Vagina (tissue), 2 donors: Measurements from ENCODE around the gene DDHD1. TPM values are rescaled to one million over a fixed set of nuclear protein-coding genes. Genes with fewer than 3 reads are reported as not detected.

Experiments used
- DNase-seq, 2 donors: peaks; one replicate each; pipeline ENCODE4 v3.0.0-alpha.2; 2017; ENCODE audit errors: extremely low spot score in 2 of 2
- H3K27ac ChIP-seq: fragments of 200-600 bp; sonication (generic); one replicate; pipeline ENCODE4 v1.5.1; 2019
- H3K27me3 ChIP-seq: fragments of 200-600 bp; sonication (generic); one replicate; pipeline ENCODE4 v1.5.1; 2019
- H3K36me3 ChIP-seq, 2 donors: fragments of 200-600 bp; sonication (generic); one replicate each; pipeline ENCODE4 v1.5.1; 2017 to 2019
- H3K4me1 ChIP-seq: fragments of 200-600 bp; sonication (generic); one replicate; pipeline ENCODE4 v1.5.1; 2019
- H3K4me3 ChIP-seq, 2 donors: fragments of 200-600 bp; sonication (generic); 1 replicate in 1 of 2; 2 replicates in 1 of 2; pipeline ENCODE4 v1.5.1; 2016 to 2019
- H3K9me3 ChIP-seq: fragments of 200-600 bp; sonication (generic); one replicate; pipeline ENCODE4 v1.5.1; 2019
- POLR2A ChIP-seq, 2 donors: fragments of 450-650 bp; IDR thresholded peaks; one replicate each; pipeline ENCODE4 v1.6.1; 2017; ENCODE audit warnings: antibody characterized with exemption in 2 of 2, mild to moderate bottlenecking in 2 of 2, moderate library complexity in 2 of 2
- POLR2AphosphoS5 ChIP-seq, 2 donors: sonication (generic); formaldehyde crosslinking; IDR thresholded peaks; one replicate each; pipeline ENCODE4 v1.9.0; 2017; ENCODE audit warnings: antibody characterized with exemption in 2 of 2, mild to moderate bottlenecking in 2 of 2, low read depth in 1 of 2; ENCODE audit not compliant: insufficient read depth in 1 of 2
- intact Hi-C: fragments of 100-400 bp; cut with DNase I; formaldehyde crosslinking; loops from one replicate; pipeline ENCODE4 v1.15.1; 2023
- total RNA-seq: library from RNA; depleted of rRNA; stranded (reverse); fragments of >200 nt; gene quantifications from one replicate; pipeline ENCODE4 v1.2.3, GENCODE V29; 2016
- TF ChIP-seq, protein P1 (sequence below), 3 experiments: fragments of 450-650 bp in 2 of 3; fragments of 200-600 bp in 1 of 3; sonication (generic) in 1 of 3; IDR thresholded peaks; one replicate each; pipeline ENCODE4 v1.5.1; 2017 to 2019; ENCODE audit warnings: antibody characterized with exemption in 3 of 3, mild to moderate bottlenecking in 2 of 3, moderate library complexity in 2 of 3

DDHD1 gene
- total RNA-seq, 1 donor from 2014 or later, result 17.4 TPM

DNA sequence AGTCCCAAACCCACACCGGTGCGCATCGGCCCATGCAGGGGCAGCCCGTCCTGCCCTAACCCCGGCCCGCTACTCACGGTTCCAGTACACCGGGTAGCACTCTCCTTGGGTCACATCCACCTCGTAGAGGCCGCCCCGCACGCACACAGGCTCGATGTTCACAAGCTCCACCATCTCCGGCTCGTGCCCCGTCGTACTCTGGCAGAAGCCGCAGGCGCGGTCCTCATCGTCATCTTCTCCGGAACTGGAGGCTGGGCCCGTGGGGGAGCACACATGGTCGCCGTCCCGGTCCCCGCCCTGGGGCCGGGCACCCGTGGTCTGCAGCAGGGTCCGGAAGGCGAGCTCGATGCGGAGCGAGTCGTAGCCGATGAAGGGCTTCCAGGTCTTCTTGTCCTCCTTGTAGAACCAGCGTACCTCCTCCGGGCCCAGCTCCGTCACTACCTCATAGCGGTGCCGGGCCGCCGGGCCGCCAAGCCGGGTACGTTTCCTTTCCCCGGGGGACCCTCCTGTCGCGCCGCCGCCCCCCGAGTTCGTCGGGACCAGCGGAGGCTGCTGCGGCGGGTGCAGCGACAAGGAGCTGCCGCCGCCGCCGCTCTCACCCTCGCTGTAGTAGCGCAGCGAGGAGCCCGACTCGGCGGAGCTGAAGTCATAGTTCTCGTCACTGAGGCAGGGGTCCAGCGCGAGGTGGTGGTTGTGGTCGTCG, 788 bp downstream of the DDHD1 start:
- peak overlapping the region; percentile 86 for H3K27ac ChIP-seq
- no peaks in the 10 kb centered on the region for H3K9me3 ChIP-seq
- H3K27me3 ChIP-seq, result no peaks in the 10 kb centered on the region
- H3K4me1 ChIP-seq, result peaks cover 40% of the 10 kb centered on the region
- intact Hi-C loops, result no loop called here
- H3K4me3 ChIP-seq, result peak overlapping the region; percentile 88 to 91
- no peaks in the 10 kb centered on the region for H3K36me3 ChIP-seq
- TF ChIP-seq POLR2AphosphoS5 (IDR thresholded peaks at IDR 0.05; ENCODE audit: insufficient read depth in 1 of 2, low read depth in 1 of 2) (peak in 1 of 2 donors; percentile 49), POLR2A (IDR thresholded peaks at IDR 0.05) (no peak)
- TF ChIP-seq, protein P1, sequence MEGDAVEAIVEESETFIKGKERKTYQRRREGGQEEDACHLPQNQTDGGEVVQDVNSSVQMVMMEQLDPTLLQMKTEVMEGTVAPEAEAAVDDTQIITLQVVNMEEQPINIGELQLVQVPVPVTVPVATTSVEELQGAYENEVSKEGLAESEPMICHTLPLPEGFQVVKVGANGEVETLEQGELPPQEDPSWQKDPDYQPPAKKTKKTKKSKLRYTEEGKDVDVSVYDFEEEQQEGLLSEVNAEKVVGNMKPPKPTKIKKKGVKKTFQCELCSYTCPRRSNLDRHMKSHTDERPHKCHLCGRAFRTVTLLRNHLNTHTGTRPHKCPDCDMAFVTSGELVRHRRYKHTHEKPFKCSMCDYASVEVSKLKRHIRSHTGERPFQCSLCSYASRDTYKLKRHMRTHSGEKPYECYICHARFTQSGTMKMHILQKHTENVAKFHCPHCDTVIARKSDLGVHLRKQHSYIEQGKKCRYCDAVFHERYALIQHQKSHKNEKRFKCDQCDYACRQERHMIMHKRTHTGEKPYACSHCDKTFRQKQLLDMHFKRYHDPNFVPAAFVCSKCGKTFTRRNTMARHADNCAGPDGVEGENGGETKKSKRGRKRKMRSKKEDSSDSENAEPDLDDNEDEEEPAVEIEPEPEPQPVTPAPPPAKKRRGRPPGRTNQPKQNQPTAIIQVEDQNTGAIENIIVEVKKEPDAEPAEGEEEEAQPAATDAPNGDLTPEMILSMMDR (IDR thresholded peaks at IDR 0.05), result no peak
- DNase-seq, result no peak

DNA sequence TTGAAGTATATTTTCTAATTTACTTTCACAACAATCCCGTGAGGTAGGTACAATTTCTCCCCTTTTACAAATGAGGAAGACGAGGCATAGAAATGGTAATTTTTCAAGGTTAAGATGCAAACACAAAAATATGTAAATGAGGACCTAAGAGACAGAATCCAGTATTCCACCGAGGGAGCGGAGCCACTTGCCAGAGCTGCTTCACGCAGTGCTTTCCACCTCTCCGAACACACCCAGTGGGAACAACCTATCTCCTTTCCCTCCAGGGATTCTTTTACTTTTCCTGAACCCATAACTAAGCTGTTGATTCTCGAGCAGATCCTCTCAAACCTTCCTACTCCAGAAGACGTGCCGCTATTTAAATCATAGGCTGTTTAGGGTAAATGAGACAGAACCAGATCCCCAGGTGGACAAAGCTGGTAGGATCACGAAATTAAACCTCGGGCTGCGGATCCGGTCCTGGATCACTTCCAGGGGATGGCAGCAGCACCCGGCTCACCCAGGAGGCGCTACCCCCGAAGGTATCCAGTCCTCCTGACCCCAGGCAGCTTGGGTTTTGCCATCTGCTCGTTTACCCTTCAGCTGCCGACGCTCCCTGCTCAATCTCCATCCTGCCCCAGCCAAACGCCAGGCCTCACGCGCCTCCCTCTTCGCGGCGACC, 1.5 kb downstream of the DDHD1 start:
- H3K36me3 ChIP-seq, result no peaks in the 10 kb centered on the region
- H3K4me1 ChIP-seq, result peaks cover 44% of the 10 kb centered on the region
- peak overlapping the region; percentile 88 to 91 for H3K4me3 ChIP-seq
- no peak for TF ChIP-seq POLR2A (IDR thresholded peaks at IDR 0.05)
- TF ChIP-seq, protein P1 (IDR thresholded peaks at IDR 0.05), result no peak
- no peak for TF ChIP-seq POLR2AphosphoS5 (IDR thresholded peaks at IDR 0.05; ENCODE audit: insufficient read depth in 1 of 2, low read depth in 1 of 2)
- no peaks in the 10 kb centered on the region for H3K27me3 ChIP-seq
- intact Hi-C loops, result no loop called here
- no peaks in the 10 kb centered on the region for H3K9me3 ChIP-seq
- peak overlapping the region; percentile 86 for H3K27ac ChIP-seq
- no peak for DNase-seq

DNA sequence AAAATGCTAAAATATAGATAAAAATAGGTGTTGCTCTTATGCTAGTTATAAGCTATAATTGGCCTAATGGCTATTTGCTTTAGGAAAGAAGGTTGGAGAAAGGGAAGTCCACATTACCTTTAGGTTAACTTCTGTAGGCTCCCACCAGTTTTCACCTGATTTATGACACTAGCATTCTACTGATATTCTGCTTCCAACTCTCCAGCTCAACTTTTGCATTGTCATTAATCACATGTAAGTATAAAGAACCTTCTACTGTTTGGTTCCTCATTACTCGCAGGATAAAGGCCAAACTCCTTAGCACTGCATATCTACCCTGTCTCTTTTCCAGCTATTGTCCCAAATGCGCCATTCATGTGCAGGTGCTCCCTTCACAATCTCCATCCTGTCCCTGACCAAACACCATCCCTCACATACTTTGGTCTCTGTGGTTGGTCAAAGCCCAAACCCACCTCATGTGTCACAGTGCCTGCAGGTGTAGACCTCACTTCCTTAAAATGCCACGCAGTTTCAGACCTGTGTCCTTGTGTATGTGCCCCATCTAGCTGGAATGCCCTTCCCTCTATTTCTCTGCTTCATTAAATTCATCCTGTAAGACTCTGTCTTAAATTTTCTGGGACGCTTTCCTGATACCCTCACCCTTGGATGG, 3.3 kb downstream of the DDHD1 start:
- DNase-seq, result no peak
- no peaks in the 10 kb centered on the region for H3K36me3 ChIP-seq
- intact Hi-C loops, result no loop called here

DNA sequence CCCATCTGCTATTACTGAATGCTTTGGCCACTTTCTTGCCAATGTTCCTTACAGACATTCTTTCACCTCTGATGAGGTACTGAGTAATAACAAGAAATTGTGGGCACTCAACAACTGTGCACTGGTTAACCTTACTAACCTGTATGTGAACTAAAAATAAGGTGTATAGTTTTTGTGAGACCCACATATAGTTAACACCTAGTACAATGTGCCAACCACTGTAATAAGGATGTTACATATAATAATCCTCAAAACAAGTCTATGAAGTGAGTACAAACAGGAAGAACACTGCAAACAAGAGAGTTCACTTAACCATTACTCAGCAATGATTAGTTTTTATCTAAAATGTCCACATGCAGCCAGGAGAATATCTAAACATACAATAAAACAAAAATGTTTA, 4.5 kb downstream of the DDHD1 start:
- intact Hi-C loops, result no loop called here
- no peak overlapping the region for H3K4me3 ChIP-seq
- no peaks in the 10 kb centered on the region for H3K27me3 ChIP-seq
- TF ChIP-seq POLR2A (IDR thresholded peaks at IDR 0.05), result no peak
- TF ChIP-seq, protein P1 (IDR thresholded peaks at IDR 0.05), result no peak
- TF ChIP-seq POLR2AphosphoS5 (IDR thresholded peaks at IDR 0.05; ENCODE audit: insufficient read depth in 1 of 2, low read depth in 1 of 2), result no peak
- H3K27ac ChIP-seq, result no peak overlapping the region
- no peaks in the 10 kb centered on the region for H3K9me3 ChIP-seq
- peaks cover 41% of the 10 kb centered on the region for H3K4me1 ChIP-seq
- no peaks in the 10 kb centered on the region for H3K36me3 ChIP-seq
- no peak for DNase-seq

More for the DNA sequence above, 3.3 kb downstream of the DDHD1 start:
- peaks cover 44% of the 10 kb centered on the region for H3K4me1 ChIP-seq
- H3K9me3 ChIP-seq, result no peaks in the 10 kb centered on the region
- H3K27me3 ChIP-seq, result no peaks in the 10 kb centered on the region
- no peak overlapping the region for H3K4me3 ChIP-seq
- no peak overlapping the region for H3K27ac ChIP-seq
- TF ChIP-seq POLR2A (IDR thresholded peaks at IDR 0.05) (no peak), POLR2AphosphoS5 (IDR thresholded peaks at IDR 0.05; ENCODE audit: insufficient read depth in 1 of 2, low read depth in 1 of 2) (no peak)
- TF ChIP-seq, protein P1 (IDR thresholded peaks at IDR 0.05), result no peak
